MCF 10A (cell line): Measurements from ENCODE around the gene TEC. TPM values are rescaled to one million over a fixed set of nuclear protein-coding genes. Genes with fewer than 3 reads are reported as not detected.

Experiments
- BruUV-seq: library from RNA; stranded (reverse); fragments of 400-500 nt; replicated peaks from 2 replicates; lab custom pipeline; 2021; lab: Mats Ljungman, UMichigan
- CTCF ChIA-PET: fragments of 300-600 bp; sonication (Branson Sonifier 250); formaldehyde crosslinking; extraction: SDS; loops from one replicate; lab custom pipeline; 2021; ENCODE audit warnings: antibody characterized with exemption, inconsistent platforms; lab: Yijun Ruan, JAX
- POLR2A ChIA-PET: fragments of 300-600, 350-650 bp; sonication (Branson Sonifier 250); formaldehyde crosslinking; extraction: SDS; loops from one replicate; lab custom pipeline; 2020; ENCODE audit warnings: antibody characterized with exemption, inconsistent platforms; lab: Yijun Ruan, JAX
- DNase-seq: peaks from one replicate; pipeline ENCODE4 v3.0.0-alpha.2; 2018; ENCODE audit not compliant: unreplicated experiment
- H3K27ac Mint-ChIP-seq: one replicate; pipeline ENCODE4 v1.8.0; 2022; ENCODE audit warnings: mild to moderate bottlenecking, low read depth, mixed read lengths; ENCODE audit not compliant: unreplicated experiment
- H3K27me3 Mint-ChIP-seq: one replicate; pipeline ENCODE4 v1.8.0; 2022; ENCODE audit warnings: mixed read lengths; ENCODE audit not compliant: insufficient read depth, unreplicated experiment
- H3K36me3 Mint-ChIP-seq: one replicate; pipeline ENCODE4 v1.8.0; 2022; ENCODE audit warnings: mild to moderate bottlenecking, moderate library complexity, mixed read lengths; ENCODE audit not compliant: insufficient read depth, unreplicated experiment
- H3K4me1 Mint-ChIP-seq: one replicate; pipeline ENCODE4 v1.8.0; 2022; ENCODE audit warnings: mixed read lengths; ENCODE audit not compliant: insufficient read depth, unreplicated experiment
- H3K4me3 Mint-ChIP-seq: one replicate; pipeline ENCODE4 v1.8.0; 2022; ENCODE audit warnings: mild to moderate bottlenecking, moderate library complexity, mixed read lengths; ENCODE audit not compliant: unreplicated experiment
- H3K9me3 Mint-ChIP-seq: one replicate; pipeline ENCODE4 v1.8.0; 2022; ENCODE audit warnings: mixed read lengths; ENCODE audit not compliant: unreplicated experiment
- CTCF ChIP-seq: fragments of 200-600 bp; IDR thresholded peaks from one replicate; pipeline ENCODE4 v1.8.0; 2022; ENCODE audit warnings: antibody characterized with exemption, mild to moderate bottlenecking; ENCODE audit not compliant: unreplicated experiment
- intact Hi-C: fragments of 100-400 bp; cut with micrococcal nuclease; formaldehyde crosslinking; loops from 2 replicates; pipeline ENCODE4 v1.14.1; 2022
- total RNA-seq: library from RNA; stranded (reverse); gene quantifications from 2 replicates; pipeline ENCODE4 v1.2.3, GENCODE V29; 2022

TEC gene
- total RNA-seq, 1 experiment from 2014 or later = 1.1 TPM

DNA sequence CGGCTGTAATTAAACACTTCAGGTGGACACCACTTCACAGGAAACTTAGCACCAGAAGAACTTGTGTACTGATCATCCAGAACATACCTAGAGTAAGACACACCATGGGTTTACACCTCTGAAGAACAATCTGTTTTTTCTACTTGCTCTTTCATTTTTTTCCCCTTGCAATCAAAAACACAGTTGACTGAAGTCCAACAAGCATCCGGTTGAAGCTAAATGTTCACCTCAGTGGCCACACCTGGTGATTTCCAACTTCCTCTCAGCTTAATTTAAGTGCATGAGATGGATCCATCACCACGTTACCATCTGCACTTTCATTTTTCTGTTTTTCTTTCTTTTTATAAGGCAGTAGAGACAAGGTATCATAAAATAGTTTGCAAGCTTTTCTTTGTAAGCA is 130.7 kb downstream of the TEC start:
- no peak for TF ChIP-seq CTCF
- H3K27ac Mint-ChIP-seq = no peak overlapping the region
- ChIA-PET POLR2A (interaction anchor here (0.5 kb wide), 1 partner anchor 106 kb away, joined by 3 read pairs; no protein-coding TSS in a partner anchor), CTCF (interaction anchor here (0.7 to 4.9 kb wide), 9 partner anchors 8 to 133 kb away, joined by 3 to 35 read pairs (median 8); no protein-coding TSS in a partner anchor)
- no peaks in the 10 kb centered on the region for H3K9me3 Mint-ChIP-seq
- H3K4me3 Mint-ChIP-seq = no peak overlapping the region
- intact Hi-C loops = no loop called here
- BruUV-seq = no TSS peak
- DNase-seq = no peak
- H3K4me1 Mint-ChIP-seq = peaks cover 6% of the 10 kb centered on the region
- no peaks in the 10 kb centered on the region for H3K36me3 Mint-ChIP-seq
- no peaks in the 10 kb centered on the region for H3K27me3 Mint-ChIP-seq

DNA sequence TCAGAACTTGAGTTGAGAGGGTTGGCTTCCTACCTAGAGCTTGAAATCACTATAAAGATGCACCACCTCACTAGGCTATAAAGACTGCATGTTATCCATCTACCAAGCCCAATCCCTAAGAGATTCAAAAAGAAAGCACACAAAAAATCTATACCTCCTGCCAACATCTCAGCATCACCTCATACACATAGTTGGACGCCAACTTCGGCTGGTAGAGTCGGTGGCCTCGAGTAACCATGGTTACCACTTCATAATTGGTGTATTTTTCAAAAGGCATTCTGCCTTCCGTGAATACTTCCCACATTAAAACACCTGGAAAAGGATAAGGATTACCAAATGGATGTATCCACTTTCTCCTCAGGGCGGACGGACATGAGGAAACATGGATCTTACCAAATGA is 131.1 kb downstream of the TEC start:
- intact Hi-C loops = no loop called here
- ChIA-PET POLR2A (no interaction called here), CTCF (interaction anchor here (0.7 to 4.9 kb wide), 8 partner anchors 8 to 1128 kb away, joined by 3 to 35 read pairs (median 10); no protein-coding TSS in a partner anchor)
- no peaks in the 10 kb centered on the region for H3K36me3 Mint-ChIP-seq
- no TSS peak for BruUV-seq
- no peaks in the 10 kb centered on the region for H3K27me3 Mint-ChIP-seq
- H3K4me3 Mint-ChIP-seq = no peak overlapping the region
- H3K9me3 Mint-ChIP-seq = no peaks in the 10 kb centered on the region
- H3K27ac Mint-ChIP-seq = no peak overlapping the region
- no peak for DNase-seq
- no peak for TF ChIP-seq CTCF
- peaks cover 6% of the 10 kb centered on the region for H3K4me1 Mint-ChIP-seq

GRCh38 chr4:48137846-48138245 is 131.8 kb downstream of the TEC start:
- no peak for TF ChIP-seq CTCF
- BruUV-seq = no TSS peak
- Mint-ChIP-seq H3K9me3 (no peaks in the 10 kb centered on the region), H3K4me3 (no peak overlapping the region), H3K27ac (no peak overlapping the region), H3K27me3 (no peaks in the 10 kb centered on the region), H3K36me3 (no peaks in the 10 kb centered on the region), H3K4me1 (peaks cover 6% of the 10 kb centered on the region)
- ChIA-PET CTCF (interaction anchor here (0.7 to 4.9 kb wide), 6 partner anchors 11 to 1128 kb away, joined by 3 to 35 read pairs (median 6); no protein-coding TSS in a partner anchor), POLR2A (no interaction called here)
- intact Hi-C loops = no loop called here
- no peak for DNase-seq

DNA sequence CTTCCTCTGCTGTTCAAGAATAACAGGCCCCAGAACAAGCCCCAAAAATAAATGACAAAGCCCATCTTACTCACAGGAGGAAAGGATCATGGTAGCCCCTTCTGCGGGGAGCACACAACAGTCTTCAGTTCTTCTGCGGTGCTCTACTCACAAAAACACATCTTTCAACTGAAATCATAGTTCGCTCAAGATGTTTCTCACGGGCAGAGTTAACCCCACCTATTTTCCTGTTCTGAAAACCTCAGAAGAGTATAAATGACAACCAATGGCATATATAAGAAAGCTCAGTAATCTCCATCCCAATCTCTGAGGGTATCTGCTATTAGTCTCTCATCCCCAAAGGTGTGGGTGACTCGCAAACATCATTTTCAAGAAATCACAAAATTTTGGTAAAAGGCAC is 135.6 kb downstream of the TEC start, which contains the start of gene TXK:
TSS of gene TXK (minus strand) at position 170 of the 400 bp plus-strand sequence. CDS start at position 90, 80 bp downstream.
- POLR2A ChIA-PET = interaction anchor here (0.6 kb wide), 1 partner anchor 426 kb away, joined by 3 read pairs; no protein-coding TSS in a partner anchor
- Mint-ChIP-seq H3K36me3 (no peaks in the 10 kb centered on the region), H3K27ac (no peak within 1 kb of the TSS), H3K9me3 (no peaks in the 10 kb centered on the region), H3K4me3 (no peak within 1 kb of the TSS), H3K27me3 (no peaks in the 10 kb centered on the region), H3K4me1 (peaks cover 8% of the 10 kb centered on the region)
- intact Hi-C loops = no loop called here
- no TSS peak for BruUV-seq
- no peak for TF ChIP-seq CTCF
- CTCF ChIA-PET = interaction anchor here (1.0 to 1.4 kb wide), 2 partner anchors 10 to 25 kb away, joined by 3 to 5 read pairs; no protein-coding TSS in a partner anchor
- no peak for DNase-seq
